ENCODE measurements around the gene KLHL29.

The KLHL29 gene

DNA sequence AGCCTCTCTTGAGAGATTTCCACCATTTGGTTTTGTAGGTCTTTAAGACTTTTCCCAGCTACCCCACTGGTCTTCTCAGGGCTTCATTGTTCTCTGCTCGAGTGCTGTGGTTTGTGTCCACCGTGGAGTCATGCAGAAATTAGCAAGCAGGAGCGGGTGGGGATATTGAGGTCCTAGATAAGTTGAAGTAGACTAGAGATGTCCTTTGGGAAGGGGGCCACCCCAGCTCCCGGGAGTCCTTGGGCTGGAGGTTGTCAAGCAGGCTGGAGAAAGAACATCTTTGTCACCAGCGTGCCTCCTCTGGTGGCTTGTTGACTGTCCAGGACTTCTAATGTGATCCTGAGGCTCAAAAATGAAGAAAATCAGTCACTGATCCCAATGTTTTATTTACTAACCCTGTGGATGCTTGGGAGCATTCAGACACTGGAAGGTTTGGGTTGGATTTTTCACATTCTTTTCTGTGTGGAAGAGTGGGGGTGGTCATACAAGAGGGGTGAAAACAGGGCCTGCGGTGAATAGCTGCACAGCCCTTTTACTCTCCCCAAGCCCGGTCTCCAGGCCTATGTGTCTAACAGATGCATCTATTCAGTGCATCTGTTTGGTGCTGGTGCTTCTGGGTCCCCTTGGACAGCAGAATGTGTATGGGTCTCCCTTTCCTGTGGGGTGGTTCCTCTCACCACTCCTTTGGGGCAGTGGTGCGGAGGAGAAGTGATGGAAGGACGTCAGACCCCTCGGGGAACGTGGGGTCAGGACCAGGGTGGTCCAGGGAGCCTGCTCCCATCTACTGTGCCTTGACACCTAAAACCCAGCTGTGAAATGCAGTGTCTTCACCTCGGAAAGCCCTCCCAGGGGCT is 208.1 kb downstream of the KLHL29 start:
- Histone ChIP-seq H3K27me3 (ENCODE audit: low read depth) (no peaks in the 10 kb centered on the region), H3K9me3 (no peaks in the 10 kb centered on the region), H3K4me3 (no peak overlapping the region), H3K4me1 (no peaks in the 10 kb centered on the region), H3K36me3 (replicated peaks) (no peaks in the 10 kb centered on the region)
- in situ Hi-C loops (cut with MboI; ENCODE audit: low sequenced_read_pairs): no loop called here
- DNase-seq (ENCODE audit: low spot score in 2 of 2): no peak

DNA sequence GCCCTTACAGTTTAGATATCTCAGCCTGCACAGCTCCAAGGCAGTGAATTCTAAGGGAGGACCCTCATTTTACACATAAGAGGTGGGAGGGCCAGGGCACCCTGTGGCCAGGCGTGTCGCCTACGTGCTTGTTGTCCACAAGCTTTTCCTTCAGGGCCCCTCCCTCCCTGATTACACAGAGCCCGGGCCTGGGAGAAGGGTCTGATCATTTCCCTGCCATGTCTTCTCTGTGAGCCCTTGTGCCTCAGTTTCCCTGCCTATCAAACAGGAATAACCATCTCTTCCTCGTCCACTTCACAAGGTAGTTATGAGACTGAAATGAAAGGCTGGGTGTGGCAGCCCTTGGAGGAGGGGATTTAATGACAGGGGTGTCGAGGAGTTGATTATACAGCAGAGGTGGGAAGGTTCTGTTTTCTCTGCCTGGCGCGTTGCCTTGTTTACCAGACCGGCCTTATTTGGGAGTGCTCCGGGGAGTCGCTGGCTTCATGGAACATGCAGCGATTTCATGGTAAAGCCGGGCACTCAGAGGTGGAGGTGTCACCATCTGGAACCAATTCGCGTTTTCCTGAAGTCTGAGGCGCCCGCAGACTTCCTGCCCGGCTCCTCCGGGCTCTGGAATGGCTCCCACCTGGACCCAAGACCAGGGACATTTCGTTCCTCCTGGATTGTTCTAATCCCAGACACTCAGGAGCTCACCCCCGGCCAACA is 208.9 kb downstream of the KLHL29 start:
- no peaks in the 10 kb centered on the region for H3K9me3 ChIP-seq

DNA sequence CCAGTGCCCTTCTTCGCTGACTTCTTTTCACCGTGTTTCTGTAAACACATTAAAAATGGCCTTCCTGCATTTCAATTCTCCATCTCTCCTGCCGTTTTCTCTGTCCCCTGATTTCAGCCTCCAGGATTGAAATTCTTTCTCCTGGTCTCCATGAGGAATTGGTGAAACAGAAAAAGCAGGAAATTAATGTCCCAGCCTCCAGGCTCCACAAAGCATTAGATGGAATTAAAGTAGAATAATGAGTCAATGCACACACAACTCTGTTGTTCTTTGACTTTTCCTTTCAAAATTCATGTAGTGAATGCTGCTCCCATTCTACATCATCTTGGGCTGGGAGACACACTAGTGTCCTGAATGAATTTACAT is 209.5 kb downstream of the KLHL29 start:
- Histone ChIP-seq H3K4me1 (no peaks in the 10 kb centered on the region; the same call in 1 of the 2 replicates), H3K9me3 (no peaks in the 10 kb centered on the region), H3K27me3 (ENCODE audit: low read depth) (no peaks in the 10 kb centered on the region), H3K4me3 (no peak overlapping the region), H3K36me3 (replicated peaks) (no peaks in the 10 kb centered on the region)
- in situ Hi-C loops (cut with MboI; ENCODE audit: low sequenced_read_pairs): no loop called here
- DNase-seq (ENCODE audit: low spot score in 2 of 2): no peak

More for the DNA sequence above, 208.9 kb downstream of the KLHL29 start:
- Histone ChIP-seq H3K27me3 (ENCODE audit: low read depth) (no peaks in the 10 kb centered on the region), H3K4me3 (no peak overlapping the region), H3K36me3 (replicated peaks) (no peaks in the 10 kb centered on the region), H3K4me1 (no peaks in the 10 kb centered on the region)
- no peak for DNase-seq (ENCODE audit: low spot score in 2 of 2)
- in situ Hi-C loops (cut with MboI; ENCODE audit: low sequenced_read_pairs): no loop called here

DNA sequence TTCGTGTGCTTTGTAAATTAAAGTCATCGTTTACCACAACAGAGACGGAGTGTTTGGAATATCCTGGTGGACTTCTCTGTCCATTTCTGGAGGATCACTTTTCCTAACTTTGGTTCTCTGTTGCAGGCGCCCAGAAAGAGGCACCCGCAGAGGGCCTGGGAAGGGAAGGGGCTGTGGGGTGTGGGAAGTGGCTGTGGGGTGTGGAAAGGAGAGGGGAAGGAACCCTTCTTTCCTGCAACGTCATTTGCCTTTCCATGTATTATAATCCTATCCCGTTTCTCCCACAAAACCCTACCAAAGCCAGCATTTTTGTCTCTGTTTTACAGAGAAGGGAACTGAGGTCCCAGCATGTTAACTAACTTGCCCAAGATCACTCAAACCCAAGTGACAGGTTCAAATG is 210.0 kb downstream of the KLHL29 start:
- H3K4me1 ChIP-seq: no peaks in the 10 kb centered on the region; the same call in 1 of the 2 replicates
- H3K27me3 ChIP-seq (ENCODE audit: low read depth): no peaks in the 10 kb centered on the region
- H3K4me3 ChIP-seq: no peak overlapping the region
- no peaks in the 10 kb centered on the region for H3K36me3 ChIP-seq (replicated peaks)
- in situ Hi-C loops (cut with MboI; ENCODE audit: low sequenced_read_pairs): no loop called here
- H3K9me3 ChIP-seq: no peaks in the 10 kb centered on the region
- no peak for DNase-seq (ENCODE audit: low spot score in 2 of 2)

DNA sequence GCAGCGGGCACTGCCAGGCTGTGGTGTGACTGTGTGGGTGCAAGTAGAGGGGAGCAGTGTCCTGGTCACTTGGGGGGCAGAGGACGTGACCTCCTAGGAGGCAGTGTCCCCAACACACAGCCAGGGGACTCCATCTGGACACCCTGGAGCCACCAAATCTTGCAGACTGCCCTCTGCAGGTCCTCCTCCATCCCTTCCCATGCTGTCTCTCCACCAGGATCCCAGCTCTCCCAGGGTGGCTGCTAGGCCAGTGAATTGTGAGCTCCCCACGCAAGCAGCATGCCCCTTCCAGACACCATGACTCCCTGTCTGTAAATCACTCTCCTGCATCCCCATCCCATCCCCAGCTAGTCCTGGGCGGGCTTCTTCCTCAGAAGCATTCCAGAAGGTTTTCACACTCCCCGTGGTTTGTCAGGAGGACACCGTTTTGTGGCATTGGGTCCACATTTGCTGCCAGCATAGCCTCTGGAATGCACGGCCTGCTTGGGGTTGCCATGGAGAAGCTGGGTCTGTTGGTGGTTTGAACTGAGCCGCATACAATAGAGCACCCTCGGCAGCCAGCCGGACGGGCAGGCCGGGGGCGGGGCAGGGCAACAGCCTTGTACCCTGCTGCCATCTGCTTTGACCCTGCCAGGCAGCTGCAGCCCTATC is 210.7 kb downstream of the KLHL29 start:
- no peak overlapping the region for H3K4me3 ChIP-seq
- in situ Hi-C loops (cut with MboI; ENCODE audit: low sequenced_read_pairs): no loop called here

DNA sequence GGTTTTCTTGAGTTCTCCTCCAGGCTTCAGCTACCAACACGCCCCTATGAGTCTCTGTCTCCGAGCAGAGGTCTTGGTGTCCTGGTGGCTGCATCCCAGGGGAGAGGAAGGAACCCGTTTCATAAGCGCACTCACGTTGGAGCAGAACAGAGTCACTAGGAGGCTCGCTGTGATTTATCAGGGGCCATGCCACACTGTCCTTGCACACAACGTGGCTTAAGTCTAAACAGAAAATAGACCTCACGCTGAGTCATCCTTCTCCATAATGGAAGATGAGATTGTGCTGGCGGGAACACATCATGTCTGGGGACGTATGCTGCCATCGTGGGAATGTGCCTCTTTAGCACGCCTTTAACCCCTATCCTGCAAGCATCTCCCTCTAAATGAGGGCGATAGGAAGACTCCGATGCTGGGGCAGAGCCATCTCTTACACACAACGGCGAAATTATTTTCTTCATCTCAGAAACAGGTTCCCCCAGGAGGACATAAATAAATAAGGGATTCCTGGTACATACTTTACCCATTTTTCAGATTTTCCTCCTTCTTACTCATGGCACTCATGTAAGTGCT is 211.4 kb downstream of the KLHL29 start:
- H3K9me3 ChIP-seq: no peaks in the 10 kb centered on the region
- no peaks in the 10 kb centered on the region for H3K36me3 ChIP-seq (replicated peaks)
- DNase-seq (ENCODE audit: low spot score in 2 of 2): no peak
- H3K4me3 ChIP-seq: no peak overlapping the region
- no peaks in the 10 kb centered on the region for H3K27me3 ChIP-seq (ENCODE audit: low read depth)
- in situ Hi-C loops (cut with MboI; ENCODE audit: low sequenced_read_pairs): no loop called here
- no peaks in the 10 kb centered on the region; the same call in 1 of the 2 replicates for H3K4me1 ChIP-seq

More for the DNA sequence above, 210.7 kb downstream of the KLHL29 start:
- peak in 1 of 2 experiments; percentile 33 for DNase-seq (ENCODE audit: low spot score in 2 of 2)
- H3K9me3 ChIP-seq: no peaks in the 10 kb centered on the region
- no peaks in the 10 kb centered on the region; the same call in 1 of the 2 replicates for H3K4me1 ChIP-seq
- H3K36me3 ChIP-seq (replicated peaks): no peaks in the 10 kb centered on the region
- H3K27me3 ChIP-seq (ENCODE audit: low read depth): no peaks in the 10 kb centered on the region

DNA sequence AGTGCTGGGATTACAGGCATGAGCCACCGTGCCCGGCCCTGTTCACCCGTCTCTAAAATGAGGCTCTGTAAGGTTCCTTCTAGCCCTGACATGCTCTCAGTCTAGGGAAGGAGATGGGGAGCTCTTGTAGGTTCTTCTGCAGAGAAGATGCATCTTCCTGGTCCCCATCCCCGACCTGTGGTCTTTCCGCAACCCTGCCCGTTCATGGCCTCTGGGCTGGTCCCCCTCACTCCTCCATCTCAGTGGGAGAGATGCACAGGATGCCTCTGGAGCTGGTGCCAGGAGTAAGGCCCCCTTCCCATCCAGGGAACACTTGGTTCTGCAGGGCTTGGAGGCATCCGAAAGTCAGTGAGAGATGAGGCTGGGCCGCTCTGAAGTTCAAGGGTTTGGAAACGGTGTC is 212.7 kb downstream of the KLHL29 start:
- no peak for DNase-seq (ENCODE audit: low spot score in 2 of 2)
- Histone ChIP-seq H3K27me3 (ENCODE audit: low read depth) (no peaks in the 10 kb centered on the region), H3K36me3 (replicated peaks) (no peaks in the 10 kb centered on the region), H3K4me3 (no peak overlapping the region), H3K4me1 (no peaks in the 10 kb centered on the region; the same call in 1 of the 2 replicates), H3K9me3 (no peaks in the 10 kb centered on the region)
- in situ Hi-C loops (cut with MboI; ENCODE audit: low sequenced_read_pairs): no loop called here

DNA sequence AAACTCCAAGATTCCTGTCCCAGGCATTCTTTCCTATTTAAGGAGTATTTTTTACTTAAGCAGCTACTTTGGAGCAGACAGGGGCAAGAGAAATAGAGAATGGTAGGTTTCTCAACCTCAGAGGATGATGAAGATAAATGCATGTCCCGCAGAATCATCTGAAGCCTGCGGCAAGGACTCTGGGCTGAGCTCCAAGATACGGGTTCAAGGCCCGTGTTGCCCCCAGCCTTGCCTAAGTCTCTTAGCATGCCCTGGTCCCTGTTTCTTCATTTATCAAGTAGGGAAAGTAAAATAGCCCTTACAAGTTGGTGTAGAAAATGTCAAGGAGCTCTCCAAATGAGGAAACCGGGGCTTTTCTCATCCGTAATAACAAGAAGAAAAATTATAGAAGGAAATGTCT is 214.0 kb downstream of the KLHL29 start:
- in situ Hi-C loops (cut with MboI; ENCODE audit: low sequenced_read_pairs): no loop called here
- Histone ChIP-seq H3K36me3 (replicated peaks) (no peaks in the 10 kb centered on the region), H3K4me3 (no peak overlapping the region), H3K4me1 (no peaks in the 10 kb centered on the region; the same call in 1 of the 2 replicates), H3K9me3 (no peaks in the 10 kb centered on the region), H3K27me3 (ENCODE audit: low read depth) (no peaks in the 10 kb centered on the region)
- DNase-seq (ENCODE audit: low spot score in 2 of 2): no peak

DNA sequence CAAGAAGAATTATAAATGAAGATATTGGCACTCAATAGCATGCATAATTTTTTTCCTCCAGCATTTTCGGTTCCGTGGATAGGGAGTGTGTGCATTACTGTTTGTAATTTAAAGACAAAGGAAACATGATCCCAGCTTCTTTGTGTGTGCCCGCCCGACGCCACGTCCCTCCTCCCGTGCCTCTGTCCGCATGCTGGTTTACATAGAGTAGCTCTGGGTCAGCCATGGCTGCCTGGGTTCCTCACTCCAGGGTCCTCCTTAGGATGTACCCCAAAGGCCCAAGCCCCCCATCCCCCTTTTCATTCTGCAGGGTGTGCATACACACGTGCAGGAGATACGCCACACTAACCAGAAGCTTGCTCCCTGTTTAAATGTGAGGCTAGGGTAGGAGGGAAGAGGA is 214.7 kb downstream of the KLHL29 start:
- H3K36me3 ChIP-seq (replicated peaks): no peaks in the 10 kb centered on the region
- H3K9me3 ChIP-seq: no peaks in the 10 kb centered on the region
- peak in 1 of 2 experiments; percentile 38 for DNase-seq (ENCODE audit: low spot score in 2 of 2)
- no peak overlapping the region for H3K4me3 ChIP-seq
- no peaks in the 10 kb centered on the region; the same call in 1 of the 2 replicates for H3K4me1 ChIP-seq
- in situ Hi-C loops (cut with MboI; ENCODE audit: low sequenced_read_pairs): no loop called here
- H3K27me3 ChIP-seq (ENCODE audit: low read depth): no peaks in the 10 kb centered on the region

DNA sequence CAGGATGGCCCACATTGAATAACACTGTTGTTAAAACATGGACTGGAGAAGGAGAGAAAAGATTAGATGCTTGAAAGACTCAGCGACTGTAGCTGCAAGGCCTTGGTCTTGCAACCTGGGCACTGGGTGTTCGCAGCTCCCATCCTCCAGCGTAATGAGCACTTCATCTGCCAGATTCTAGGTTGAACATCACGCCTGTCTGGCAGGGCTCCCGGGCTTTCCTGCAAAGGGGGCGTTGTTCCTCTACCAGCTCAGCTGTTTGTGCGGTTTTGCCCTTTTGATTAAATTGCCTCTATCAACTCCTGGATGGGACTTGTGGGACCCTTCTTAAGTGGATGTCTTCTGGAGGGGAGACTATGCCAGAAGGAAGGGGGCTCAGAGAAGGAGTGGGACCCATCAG is 215.4 kb downstream of the KLHL29 start:
- DNase-seq (ENCODE audit: low spot score in 2 of 2): no peak

DNA sequence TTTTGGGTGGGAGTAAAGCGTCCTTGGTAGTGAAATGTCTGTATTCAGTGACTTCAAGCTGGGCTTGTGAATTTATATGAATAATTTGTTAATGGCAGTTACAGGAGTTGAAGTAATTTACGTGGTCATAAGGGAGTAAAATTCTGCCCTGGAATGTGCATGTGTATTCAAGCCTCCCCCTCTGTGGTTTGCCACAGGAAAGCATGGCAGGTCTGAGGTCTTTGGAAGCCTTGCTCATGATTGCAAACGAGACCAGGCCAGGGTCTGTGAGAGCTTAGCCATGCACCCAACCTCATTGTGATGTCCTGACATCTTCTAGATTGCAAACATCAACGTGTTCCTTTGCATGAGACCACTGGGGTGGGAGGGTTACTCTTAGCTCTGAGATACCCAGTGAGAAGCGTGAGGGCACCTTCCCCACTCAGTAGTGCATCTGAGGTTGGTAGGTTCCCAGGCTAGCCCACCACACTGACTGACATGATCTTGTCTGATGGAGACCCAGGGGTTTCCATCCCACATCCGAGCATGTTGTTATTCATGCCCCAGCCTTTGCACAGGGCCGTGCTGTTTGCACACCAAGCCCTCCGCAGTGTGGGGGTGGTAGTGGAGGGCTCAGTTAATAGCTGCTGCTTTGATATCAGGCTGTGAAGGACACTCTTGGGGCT is 216.5 kb downstream of the KLHL29 start:
- H3K9me3 ChIP-seq: no peaks in the 10 kb centered on the region
- no peak overlapping the region for H3K4me3 ChIP-seq
- no peak for DNase-seq (ENCODE audit: low spot score in 2 of 2)
- H3K27me3 ChIP-seq (ENCODE audit: low read depth): no peaks in the 10 kb centered on the region
- H3K4me1 ChIP-seq: no peaks in the 10 kb centered on the region; the same call in 1 of the 2 replicates
- H3K36me3 ChIP-seq (replicated peaks): no peaks in the 10 kb centered on the region
- in situ Hi-C loops (cut with MboI; ENCODE audit: low sequenced_read_pairs): no loop called here

More for the DNA sequence above, 215.4 kb downstream of the KLHL29 start:
- Histone ChIP-seq H3K9me3 (no peaks in the 10 kb centered on the region), H3K4me3 (no peak overlapping the region), H3K36me3 (replicated peaks) (no peaks in the 10 kb centered on the region), H3K27me3 (ENCODE audit: low read depth) (no peaks in the 10 kb centered on the region), H3K4me1 (no peaks in the 10 kb centered on the region; the same call in 1 of the 2 replicates)
- in situ Hi-C loops (cut with MboI; ENCODE audit: low sequenced_read_pairs): no loop called here

DNA sequence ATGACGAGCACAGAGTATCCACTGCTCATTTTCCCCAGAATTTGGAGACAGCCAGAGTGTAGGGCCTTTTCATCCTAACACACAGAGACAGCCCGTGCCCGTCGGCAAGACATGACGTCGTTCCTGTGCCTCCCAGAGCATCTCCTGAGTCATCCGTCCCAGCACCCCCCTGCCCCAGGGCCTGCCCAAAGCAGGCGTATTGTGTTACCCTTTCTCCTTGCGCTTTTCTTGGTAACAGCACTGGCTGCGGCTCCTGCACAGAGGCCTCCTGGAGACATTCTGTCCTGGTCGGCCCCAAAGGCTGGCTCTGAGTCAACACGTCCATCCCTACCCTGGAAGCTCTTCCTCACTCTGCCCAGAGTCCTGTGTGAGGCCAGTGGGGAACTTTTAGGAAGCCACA is 217.1 kb downstream of the KLHL29 start:
- in situ Hi-C loops (cut with MboI; ENCODE audit: low sequenced_read_pairs): no loop called here
- DNase-seq (ENCODE audit: low spot score in 2 of 2): no peak
- Histone ChIP-seq H3K27me3 (ENCODE audit: low read depth) (no peaks in the 10 kb centered on the region), H3K36me3 (replicated peaks) (no peaks in the 10 kb centered on the region), H3K9me3 (no peaks in the 10 kb centered on the region), H3K4me1 (no peaks in the 10 kb centered on the region; the same call in 1 of the 2 replicates), H3K4me3 (no peak overlapping the region)

DNA sequence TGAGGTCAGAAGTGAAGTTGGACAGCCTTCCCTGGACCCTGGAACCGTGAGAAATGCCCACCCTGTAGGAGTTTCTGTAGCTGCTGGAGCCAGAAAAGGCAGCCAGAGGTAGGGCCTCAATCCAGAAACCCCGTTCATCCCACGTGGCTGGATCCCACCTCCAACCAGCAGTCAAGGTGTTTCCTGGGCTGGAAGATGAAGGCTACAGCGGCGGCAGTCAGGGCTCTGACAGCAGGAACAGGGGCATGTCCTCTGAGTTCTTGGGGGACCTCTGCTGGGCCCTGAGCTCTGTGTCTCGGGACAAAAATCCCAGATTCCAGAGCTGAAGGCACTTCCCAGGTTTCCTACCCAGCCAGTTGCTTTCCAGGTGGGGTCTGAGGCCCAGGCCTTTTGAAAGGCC is 218.2 kb downstream of the KLHL29 start:
- Histone ChIP-seq H3K27me3 (ENCODE audit: low read depth) (no peaks in the 10 kb centered on the region), H3K4me1 (no peaks in the 10 kb centered on the region; the same call in 1 of the 2 replicates), H3K4me3 (no peak overlapping the region), H3K9me3 (no peaks in the 10 kb centered on the region), H3K36me3 (replicated peaks) (no peaks in the 10 kb centered on the region)
- no peak for DNase-seq (ENCODE audit: low spot score in 2 of 2)
- in situ Hi-C loops (cut with MboI; ENCODE audit: low sequenced_read_pairs): no loop called here
